Esophagus squamous epithelium (tissue), 5 donors: ENCODE data around the gene FAM111A. TPM values are rescaled to one million over a fixed set of nuclear protein-coding genes. Genes with fewer than 3 reads are reported as not detected.
A peak's percentile ranks its signal among the peaks of the same experiment; 100 is the strongest.

Experiments used
- DNase-seq: peaks from one replicate; lab custom pipeline; 2025; lab: John Stamatoyannopoulos, UW
- H3K27ac ChIP-seq, 4 donors: fragments of 200-600 bp; sonication (generic); one replicate each; pipeline ENCODE4 v1.5.1; 2016 to 2019; ENCODE audit warnings: mild to moderate bottlenecking in 1 of 4
- H3K27me3 ChIP-seq, 4 donors: fragments of 200-600 bp; sonication (generic); 1 replicate in 3 of 4; 2 replicates in 1 of 4; pipeline versions ENCODE4 v1.5.1 to v1.6.0; 2017 to 2021; ENCODE audit warnings: antibody characterized with exemption in 1 of 4
- H3K36me3 ChIP-seq, 3 donors: fragments of 200-600 bp; sonication (generic); one replicate each; pipeline ENCODE4 v1.5.1; 2016 to 2019
- H3K4me1 ChIP-seq, 3 donors: fragments of 200-600 bp; sonication (generic); one replicate each; pipeline ENCODE4 v1.5.1; 2017 to 2019
- H3K4me3 ChIP-seq, 4 donors: fragments of 200-600 bp; sonication (generic); 1 replicate in 3 of 4; 2 replicates in 1 of 4; pipeline ENCODE4 v1.5.1; 2016 to 2019; ENCODE audit warnings: mild to moderate bottlenecking in 2 of 4, moderate library complexity in 1 of 4
- H3K9me3 ChIP-seq, 3 donors: fragments of 200-600 bp; sonication (generic); one replicate each; pipeline ENCODE4 v1.5.1; 2016 to 2019
- CTCF ChIP-seq, 6 experiments: fragments of 450-650 bp in 4 of 6; fragments of 200-600 bp in 2 of 6; sonication (generic) in 2 of 6; IDR thresholded peaks; one replicate each; pipeline ENCODE4 v1.5.1; 2016 to 2019; ENCODE audit warnings: antibody characterized with exemption in 6 of 6, mild to moderate bottlenecking in 4 of 6, moderate library complexity in 4 of 6
- POLR2A ChIP-seq, 4 donors: fragments of 450-650 bp; IDR thresholded peaks; one replicate each; pipeline ENCODE4 v1.6.1; 2017; ENCODE audit warnings: antibody characterized with exemption in 4 of 4, mild to moderate bottlenecking in 4 of 4, moderate library complexity in 3 of 4
- WGBS, 2 donors: methylation state at CpG; one replicate each; pipeline ENCODE4 v1.1.5; 2018; 5-methylcytosine and 5-hydroxymethylcytosine counted together
- intact Hi-C: fragments of 100-400 bp; cut with DNase I; formaldehyde crosslinking; loops from one replicate; pipeline ENCODE4 v1.15.0; 2022
- total RNA-seq, 4 donors: library from RNA; depleted of rRNA; stranded (reverse); fragments of >200 nt; gene quantifications; one replicate each; pipeline ENCODE4 v1.1.0, GENCODE V29; 2016
- donor health status: DM: yes; HTN: yes; CAD: no.

The FAM111A gene
- total RNA-seq, 4 donors from 2014 or later: 15.0 to 23.3 (median 16.7) TPM

GRCh38 chr11:59172345-59173079 lies 29.9 kb downstream of the FAM111A start:
- intact Hi-C loops: loop anchor here (5.0 kb wide), 1 partner anchor 35 kb away; no protein-coding TSS in a partner anchor

GRCh38 chr11:59173080-59173963 lies 30.7 kb downstream of the FAM111A start:
- H3K36me3 ChIP-seq: no peaks in the 10 kb centered on the region
- peaks cover 0 to 7% (median 0%) of the 10 kb centered on the region in 4 donors for H3K27me3 ChIP-seq
- H3K9me3 ChIP-seq: no peaks in the 10 kb centered on the region
- H3K4me3 ChIP-seq: peak overlapping the region; percentile 56 to 90 (median 68)
- peaks cover 19 to 43% (median 26%) of the 10 kb centered on the region in 3 donors for H3K4me1 ChIP-seq
- DNase-seq: no peak
- no peak for TF ChIP-seq POLR2A (IDR thresholded peaks at IDR 0.05)
- no peak for TF ChIP-seq CTCF (IDR thresholded peaks at IDR 0.05)
- WGBS, 2 donors: 8 to 16% methylated on average over 13 to 19 of the region's 37 CpGs
- intact Hi-C loops: loop anchor here (5.0 kb wide), 1 partner anchor 34 kb away; no protein-coding TSS in a partner anchor
- H3K27ac ChIP-seq: peak overlapping the region; percentile 49 to 89 (median 78)

More at GRCh38 chr11:59172345-59173079, 29.9 kb downstream of the FAM111A start:
- H3K9me3 ChIP-seq: no peaks in the 10 kb centered on the region
- no peaks in the 10 kb centered on the region for H3K36me3 ChIP-seq
- peak overlapping the region; percentile 49 to 89 (median 78) for H3K27ac ChIP-seq
- WGBS, 2 donors: 0% methylated on average over 20 to 22 of the region's 70 CpGs
- no peak for TF ChIP-seq CTCF (IDR thresholded peaks at IDR 0.05)
- peak in 1 of 4 donors; percentile 4 for TF ChIP-seq POLR2A (IDR thresholded peaks at IDR 0.05)
- peaks cover 19 to 43% (median 26%) of the 10 kb centered on the region in 3 donors for H3K4me1 ChIP-seq
- no peak for DNase-seq
- peaks cover 0 to 12% (median 0%) of the 10 kb centered on the region in 4 donors for H3K27me3 ChIP-seq
- H3K4me3 ChIP-seq: peak overlapping the region; percentile 56 to 90 (median 68)

- Histone ChIP-seq H3K36me3 (no peaks in the 10 kb centered on the region), H3K27me3 (peaks cover 0 to 7% (median 0%) of the 10 kb centered on the region in 4 donors), H3K9me3 (no peaks in the 10 kb centered on the region), H3K4me3 (peak overlapping the region; percentile 56 to 90 (median 68)), H3K27ac (peak overlapping the region; percentile 49 to 89 (median 78)), H3K4me1 (peaks cover 19 to 43% (median 26%) of the 10 kb centered on the region in 3 donors)
- TF ChIP-seq POLR2A (IDR thresholded peaks at IDR 0.05) (peak in 2 of 4 donors; percentile 27 to 29), CTCF (IDR thresholded peaks at IDR 0.05) (no peak)
- WGBS, 2 donors: 21 to 28% methylated on average over 5 to 7 of the region's 7 CpGs
- intact Hi-C loops: loop anchor here (5.0 kb wide), 1 partner anchor 33 kb away; no protein-coding TSS in a partner anchor
- DNase-seq: no peak
Observed at GRCh38 chr11:59173964-59174663, 31.5 kb downstream of the FAM111A start.

- no peak for DNase-seq
- TF ChIP-seq POLR2A (IDR thresholded peaks at IDR 0.05) (no peak), CTCF (IDR thresholded peaks at IDR 0.05) (no peak)
Observed at GRCh38 chr11:59174664-59175033, 32.0 kb downstream of the FAM111A start.

More at GRCh38 chr11:59174664-59175033, 32.0 kb downstream of the FAM111A start:
- Histone ChIP-seq H3K4me1 (peaks cover 19 to 43% (median 26%) of the 10 kb centered on the region in 3 donors), H3K27ac (peak overlapping the region; percentile 49 to 89 (median 68)), H3K9me3 (no peaks in the 10 kb centered on the region), H3K27me3 (peaks cover 0 to 7% (median 0%) of the 10 kb centered on the region in 4 donors), H3K4me3 (peak overlapping the region in 1 of 4 donors; percentile 19), H3K36me3 (no peaks in the 10 kb centered on the region)
- intact Hi-C loops: loop anchor here (5.0 kb wide), 1 partner anchor 33 kb away; no protein-coding TSS in a partner anchor
- WGBS, 2 donors: 29 to 32% methylated on average over 3 to 4 of the region's 7 CpGs
